OCI-LY1 (cell line): ENCODE data around the gene WNK2.
A peak's percentile ranks its signal among the peaks of the same experiment; 100 is the strongest.
"Not testable (repeated sequence)": the region's sequence is repeated elsewhere in the genome, so short reads cannot be mapped to it uniquely, and the experiment has no call there.

ENCODE experiments used
- H2AFZ ChIP-seq: fragments of 200-600 bp; sonication (generic), shearing (Covaris generic); 2 replicates; pipeline ENCODE4 v1.6.0; 2014; ENCODE audit warnings: antibody characterized with exemption, mild to moderate bottlenecking, low read length
- H3F3A ChIP-seq: fragments of 200-600 bp; sonication (generic), shearing (Covaris generic); 2 replicates; pipeline ENCODE4 v1.6.0; 2014; ENCODE audit warnings: mild to moderate bottlenecking, antibody characterized with exemption, low read length, moderate library complexity; ENCODE audit not compliant: insufficient read depth
- H3K27ac ChIP-seq: fragments of 200-600 bp; sonication (generic); 2 replicates; pipeline ENCODE4 v1.5.1; 2014; ENCODE audit warnings: low read length, mixed run types, mild to moderate bottlenecking, low read depth; ENCODE audit not compliant: poor library complexity, severe bottlenecking
- H3K27me3 ChIP-seq: fragments of 200-600 bp; sonication (generic); 2 replicates; pipeline ENCODE4 v1.6.0; 2014; ENCODE audit warnings: antibody characterized with exemption, mild to moderate bottlenecking, low read length, moderate library complexity; ENCODE audit not compliant: insufficient read depth
- H3K36me3 ChIP-seq: fragments of 200-600 bp; sonication (generic); 2 replicates; pipeline ENCODE4 v1.6.1; 2014; ENCODE audit warnings: mild to moderate bottlenecking, antibody characterized with exemption, low read length, moderate library complexity, mixed read lengths; ENCODE audit not compliant: insufficient read depth
- H3K4me1 ChIP-seq: fragments of 200-600 bp; sonication (generic); 2 replicates; pipeline ENCODE4 v1.5.1; 2014; ENCODE audit warnings: mild to moderate bottlenecking, low read length, moderate library complexity; ENCODE audit not compliant: insufficient read depth, severe bottlenecking
- H3K4me2 ChIP-seq: fragments of 200-600 bp; sonication (generic), shearing (Covaris generic); 2 replicates; pipeline ENCODE4 v1.6.1; 2014; ENCODE audit warnings: low read length
- H3K4me3 ChIP-seq: fragments of 200-600 bp; sonication (generic); 2 replicates; pipeline ENCODE4 v1.5.1; 2014; ENCODE audit warnings: low read length, low read depth, mild to moderate bottlenecking, mixed read lengths; ENCODE audit not compliant: poor library complexity, severe bottlenecking
- H3K79me2 ChIP-seq: fragments of 200-600 bp; shearing (Covaris generic); 2 replicates; pipeline ENCODE4 v1.6.1; 2016; ENCODE audit warnings: mixed run types, low read length, mixed read lengths; ENCODE audit not compliant: insufficient read depth
- H3K9ac ChIP-seq: fragments of 200-600 bp; sonication (generic), shearing (Covaris generic); 2 replicates; pipeline ENCODE4 v1.6.1; 2014; ENCODE audit warnings: mild to moderate bottlenecking, low read length, mixed read lengths
- H3K9me2 ChIP-seq: fragments of 200-600 bp; sonication (generic), shearing (Covaris generic); 2 replicates; pipeline ENCODE4 v1.6.1; 2014; ENCODE audit warnings: low read depth, mild to moderate bottlenecking, low read length, mixed read lengths
- H3K9me3 ChIP-seq: fragments of 200-600 bp; shearing (Covaris generic); 2 replicates; pipeline ENCODE4 v1.6.1; 2014; ENCODE audit warnings: low read length, mixed read lengths
- H4K20me1 ChIP-seq: fragments of 200-600 bp; sonication (generic), shearing (Covaris generic); 2 replicates; pipeline ENCODE4 v1.6.0; 2016; ENCODE audit warnings: mild to moderate bottlenecking, low read length; ENCODE audit not compliant: insufficient read depth
- EZH2 ChIP-seq: fragments of 200-600 bp; sonication (generic), shearing (Covaris generic); IDR thresholded peaks from 2 replicates; pipeline ENCODE4 v1.8.0; 2017; ENCODE audit warnings: borderline replicate concordance, mixed run types, mild to moderate bottlenecking, antibody characterized with exemption, low read length, moderate library complexity, mixed read lengths
- TF ChIP-seq, protein P1 (sequence below): fragments of 200-600 bp; sonication (generic), shearing (Covaris generic); IDR thresholded peaks from 2 replicates; pipeline ENCODE4 v1.5.1; 2017; ENCODE audit warnings: mild to moderate bottlenecking, antibody characterized with exemption, low read length, moderate library complexity, mixed read lengths

WNK2 gene

DNA sequence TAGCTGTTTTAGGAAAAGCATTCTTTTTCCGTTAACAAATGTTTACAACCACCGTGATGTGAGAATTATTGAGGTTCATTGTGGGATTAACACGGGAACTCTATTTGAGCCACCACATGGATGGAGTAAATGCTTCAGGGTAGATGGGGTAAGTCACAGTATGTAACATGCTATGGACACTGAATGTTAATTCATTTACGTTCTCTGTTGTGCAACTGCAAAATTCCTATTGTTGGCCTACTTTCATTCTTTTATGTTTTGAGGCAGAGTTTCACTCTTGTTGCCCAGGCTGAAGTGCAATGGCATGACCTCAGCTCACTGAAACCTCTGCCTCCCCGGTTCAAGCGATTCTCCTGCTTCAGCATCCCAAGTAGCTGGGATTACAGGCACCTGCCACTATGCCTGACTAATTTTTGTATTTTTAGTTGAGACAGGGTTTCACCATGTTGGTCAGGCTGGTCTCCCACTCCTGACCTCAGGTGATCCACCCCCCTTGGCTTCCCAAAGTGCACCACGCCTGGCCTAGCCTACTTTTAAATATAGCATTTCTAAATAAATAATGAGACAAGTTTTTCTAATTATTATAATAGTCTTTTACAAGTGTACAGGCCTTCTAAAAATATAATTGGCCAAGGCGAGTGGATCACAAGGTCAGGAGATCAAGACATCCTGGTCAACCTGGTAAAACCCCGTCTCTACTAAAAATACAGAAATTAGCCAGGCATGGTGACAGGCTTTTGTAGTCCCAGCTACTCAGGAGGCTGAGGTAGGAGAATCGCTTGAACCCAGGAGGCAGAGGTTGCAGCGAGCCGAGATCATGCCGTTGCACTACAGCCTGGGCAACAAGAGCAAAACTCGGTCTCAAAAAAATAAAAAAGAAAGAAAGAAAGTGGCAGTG lies 169.7 kb downstream of the WNK2 start:
- not testable (repeated sequence) for H3K27ac ChIP-seq, H3K36me3 ChIP-seq, H3K9ac ChIP-seq, H3K9me2 ChIP-seq, H3K9me3 ChIP-seq, H3K4me2 ChIP-seq, H2AFZ ChIP-seq, H3K27me3 ChIP-seq, H4K20me1 ChIP-seq, H3K4me3 ChIP-seq, H3K4me1 ChIP-seq, H3K79me2 ChIP-seq, H3F3A ChIP-seq

DNA sequence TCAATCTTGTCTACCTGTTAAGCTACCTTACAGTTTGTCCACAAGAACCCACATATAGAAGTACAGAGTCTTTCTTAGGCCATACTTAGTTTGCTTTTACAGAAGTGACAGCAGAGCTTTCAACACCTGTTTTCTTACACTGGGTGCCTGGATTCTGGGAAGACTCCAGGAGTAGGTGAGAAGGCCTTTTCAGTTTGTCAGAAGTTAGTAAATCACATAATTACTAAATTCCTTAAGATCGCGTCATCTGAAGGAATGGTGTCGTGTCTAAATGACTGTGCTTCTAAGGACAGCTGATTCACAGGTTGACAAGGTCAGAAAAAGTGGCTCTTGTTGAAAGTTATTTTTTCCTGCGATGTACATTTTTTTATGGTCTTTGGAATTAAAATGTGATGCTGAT lies 170.5 kb downstream of the WNK2 start:
- TF ChIP-seq, protein P1, sequence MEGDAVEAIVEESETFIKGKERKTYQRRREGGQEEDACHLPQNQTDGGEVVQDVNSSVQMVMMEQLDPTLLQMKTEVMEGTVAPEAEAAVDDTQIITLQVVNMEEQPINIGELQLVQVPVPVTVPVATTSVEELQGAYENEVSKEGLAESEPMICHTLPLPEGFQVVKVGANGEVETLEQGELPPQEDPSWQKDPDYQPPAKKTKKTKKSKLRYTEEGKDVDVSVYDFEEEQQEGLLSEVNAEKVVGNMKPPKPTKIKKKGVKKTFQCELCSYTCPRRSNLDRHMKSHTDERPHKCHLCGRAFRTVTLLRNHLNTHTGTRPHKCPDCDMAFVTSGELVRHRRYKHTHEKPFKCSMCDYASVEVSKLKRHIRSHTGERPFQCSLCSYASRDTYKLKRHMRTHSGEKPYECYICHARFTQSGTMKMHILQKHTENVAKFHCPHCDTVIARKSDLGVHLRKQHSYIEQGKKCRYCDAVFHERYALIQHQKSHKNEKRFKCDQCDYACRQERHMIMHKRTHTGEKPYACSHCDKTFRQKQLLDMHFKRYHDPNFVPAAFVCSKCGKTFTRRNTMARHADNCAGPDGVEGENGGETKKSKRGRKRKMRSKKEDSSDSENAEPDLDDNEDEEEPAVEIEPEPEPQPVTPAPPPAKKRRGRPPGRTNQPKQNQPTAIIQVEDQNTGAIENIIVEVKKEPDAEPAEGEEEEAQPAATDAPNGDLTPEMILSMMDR, result no peak
- TF ChIP-seq EZH2, result no peak
- H3K36me3 ChIP-seq, result no peaks in the 10 kb centered on the region; the same call in 1 of the 2 replicates
- H3K4me2 ChIP-seq, result no peak overlapping the region
- H3F3A ChIP-seq, result no peaks in the 10 kb centered on the region
- H3K9me2 ChIP-seq, result no peaks in the 10 kb centered on the region
- H3K27ac ChIP-seq, result no peak overlapping the region
- peaks cover 8% of the 10 kb centered on the region for H3K4me1 ChIP-seq
- H4K20me1 ChIP-seq, result no peaks in the 10 kb centered on the region
- H3K4me3 ChIP-seq, result no peak overlapping the region
- H3K9ac ChIP-seq, result no peak overlapping the region
- H3K27me3 ChIP-seq, result no peaks in the 10 kb centered on the region
- H3K9me3 ChIP-seq, result no peaks in the 10 kb centered on the region
- H2AFZ ChIP-seq, result no peak overlapping the region
- no peaks in the 10 kb centered on the region for H3K79me2 ChIP-seq

DNA sequence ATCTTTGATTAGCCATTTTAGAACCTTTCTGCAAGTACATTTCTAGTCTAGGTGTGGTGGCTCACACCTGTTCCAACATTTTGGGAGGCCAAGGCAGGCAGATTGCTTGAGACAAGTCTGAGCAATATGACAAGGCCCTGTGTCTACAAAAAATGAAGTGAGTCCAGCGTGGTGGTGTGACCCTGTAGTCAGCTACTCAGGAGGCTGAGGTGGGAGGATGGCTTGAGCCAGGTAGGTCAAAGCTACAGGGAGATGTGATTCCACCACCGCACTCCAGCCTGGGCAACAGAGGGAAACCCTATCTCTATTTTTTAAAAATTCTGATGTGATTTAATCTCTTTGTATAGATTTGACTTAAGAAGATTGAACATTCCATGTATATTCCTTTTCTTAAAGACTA lies 171.9 kb downstream of the WNK2 start:
- Histone ChIP-seq H2AFZ (0 out of 2 replicates have a peak overlapping the region, but pooled peaks have one; percentile 37), H3F3A (no peaks in the 10 kb centered on the region), H3K4me3 (no peak overlapping the region), H3K4me2 (no peak overlapping the region), H3K27ac (no peak overlapping the region), H3K9me2 (no peaks in the 10 kb centered on the region), H3K79me2 (no peaks in the 10 kb centered on the region), H3K4me1 (peaks cover 8% of the 10 kb centered on the region), H3K9me3 (peaks cover 2% of the 10 kb centered on the region; the same call in 1 of the 2 replicates), H3K27me3 (no peaks in the 10 kb centered on the region), H3K9ac (no peak overlapping the region), H3K36me3 (no peaks in the 10 kb centered on the region; the same call in 1 of the 2 replicates), H4K20me1 (no peaks in the 10 kb centered on the region)
- TF ChIP-seq, protein P1, result no peak

DNA sequence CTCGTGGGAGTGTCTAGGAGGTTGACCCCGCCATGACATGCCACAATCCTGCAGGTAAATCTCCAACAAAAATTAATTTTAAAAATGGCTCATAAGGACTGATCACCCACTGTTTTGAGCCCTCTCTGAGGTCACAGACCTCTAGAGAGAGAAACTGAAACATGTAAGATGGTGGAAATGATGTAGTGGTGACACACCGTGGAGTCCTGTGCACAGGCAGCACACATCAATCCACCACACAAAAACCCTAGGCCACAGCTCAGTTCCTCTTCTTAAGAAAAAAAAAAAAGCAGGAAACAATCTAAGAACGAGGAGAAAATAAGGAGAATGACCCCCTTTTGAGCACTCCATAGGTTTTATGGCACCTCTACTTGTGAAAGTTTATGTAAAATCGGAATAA lies 173.7 kb downstream of the WNK2 start:
- Histone ChIP-seq H3K36me3 (no peaks in the 10 kb centered on the region; the same call in 1 of the 2 replicates), H3K9ac (no peak overlapping the region), H3K79me2 (no peaks in the 10 kb centered on the region), H3K27me3 (no peaks in the 10 kb centered on the region), H4K20me1 (no peaks in the 10 kb centered on the region), H3K27ac (no peak overlapping the region), H3K4me3 (no peak overlapping the region), H3K4me1 (peaks cover 8% of the 10 kb centered on the region), H3F3A (no peaks in the 10 kb centered on the region), H3K9me3 (peaks cover 10% of the 10 kb centered on the region), H3K9me2 (no peaks in the 10 kb centered on the region), H2AFZ (peak overlapping the region; percentile 96), H3K4me2 (peak overlapping the region; percentile 32; the same call in 1 of the 2 replicates)
- TF ChIP-seq, protein P1, result no peak
- no peak for TF ChIP-seq EZH2

DNA sequence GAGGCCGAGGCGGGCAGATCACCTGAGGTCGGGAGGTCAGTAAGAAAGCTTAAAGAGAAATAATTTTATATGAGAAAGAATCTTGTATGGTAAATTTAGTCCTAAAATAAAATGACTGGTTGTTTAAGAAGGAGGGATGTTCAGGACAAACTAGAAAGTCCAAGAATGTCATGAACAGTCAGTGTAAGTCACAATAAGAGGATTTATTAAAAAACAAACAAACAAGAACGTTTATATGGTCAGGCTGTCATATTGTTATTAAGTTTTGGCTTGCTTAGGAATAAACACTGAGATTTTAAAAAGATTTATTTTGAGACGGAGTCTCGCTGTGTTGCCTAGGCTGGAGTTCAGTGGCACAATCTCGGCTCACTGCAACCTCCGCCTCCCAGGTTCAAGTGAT lies 176.0 kb downstream of the WNK2 start:
- not testable (repeated sequence) for H3K4me1 ChIP-seq, H3K4me2 ChIP-seq, H4K20me1 ChIP-seq, H3K79me2 ChIP-seq, H3K9ac ChIP-seq, H3K36me3 ChIP-seq, H3K27ac ChIP-seq, H3K4me3 ChIP-seq, H3F3A ChIP-seq, H3K27me3 ChIP-seq, H3K9me2 ChIP-seq, H3K9me3 ChIP-seq, H2AFZ ChIP-seq
